ENCODE results near the gene APOO. TPM values are rescaled to one million over a fixed set of nuclear protein-coding genes. Genes with fewer than 3 reads are reported as not detected.

Gene APOO
- total RNA-seq, 1 donor from 2014 or later: 16.6 TPM

- H3K27me3 Mint-ChIP-seq: no peaks in the 10 kb centered on the region
- no peaks in the 10 kb centered on the region for H3K36me3 Mint-ChIP-seq (ENCODE audit: low read depth)
- no peak overlapping the region for H3K4me3 Mint-ChIP-seq
- no peak for ATAC-seq (ENCODE audit: low read depth)
- H3K27ac Mint-ChIP-seq: no peak overlapping the region
- DNase-seq: no peak
- CTCF ChIA-PET: no interaction called here
- peaks cover 1% of the 10 kb centered on the region for H3K4me1 Mint-ChIP-seq
- POLR2A ChIA-PET: no interaction called here
- TF ChIP-seq CTCF (IDR thresholded peaks at IDR 0.05): no peak
- intact Hi-C loops (cut with micrococcal nuclease): no loop called here
- H3K9me3 Mint-ChIP-seq: no peaks in the 10 kb centered on the region
Observed at GRCh38 chrX:23926015-23926414, 18.3 kb upstream of the APOO start.

DNA sequence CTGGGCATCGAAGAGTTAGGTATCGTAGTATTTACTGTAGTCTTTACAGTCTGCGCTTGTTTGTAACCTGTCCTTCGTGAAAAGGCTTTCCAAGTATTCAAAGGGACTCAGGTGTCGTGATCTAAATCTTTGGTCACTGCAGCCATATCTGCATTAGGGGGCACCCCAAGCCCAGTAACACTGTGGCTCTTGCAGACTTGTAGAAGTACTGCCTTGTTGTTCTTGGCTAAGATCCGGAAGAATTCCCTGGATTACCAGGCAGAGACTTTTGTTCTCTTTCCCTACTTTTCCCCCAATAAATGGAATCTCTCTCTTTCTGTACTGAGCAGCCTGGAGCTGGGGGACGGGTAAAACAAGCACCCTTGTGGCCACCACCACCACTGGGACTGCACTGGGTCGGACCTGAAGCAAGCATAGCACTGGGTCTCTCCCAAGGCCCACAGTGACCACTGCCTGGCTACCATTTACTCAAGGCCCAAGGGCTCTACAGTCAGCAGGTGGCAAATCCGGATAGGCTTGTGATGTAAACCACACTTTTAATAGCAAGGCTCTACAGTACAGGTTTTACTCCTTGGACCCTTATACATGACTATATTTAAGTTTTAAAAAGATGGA lies 12.1 kb upstream of the APOO start:
- Mint-ChIP-seq H3K27me3 (no peaks in the 10 kb centered on the region), H3K4me3 (no peak overlapping the region), H3K9me3 (no peaks in the 10 kb centered on the region), H3K4me1 (no peaks in the 10 kb centered on the region), H3K27ac (no peak overlapping the region), H3K36me3 (ENCODE audit: low read depth) (no peaks in the 10 kb centered on the region)
- no peak for ATAC-seq (ENCODE audit: low read depth)
- no peak for TF ChIP-seq CTCF (IDR thresholded peaks at IDR 0.05)
- intact Hi-C loops (cut with micrococcal nuclease): no loop called here
- no peak for DNase-seq
- ChIA-PET CTCF (no interaction called here), POLR2A (no interaction called here)

DNA sequence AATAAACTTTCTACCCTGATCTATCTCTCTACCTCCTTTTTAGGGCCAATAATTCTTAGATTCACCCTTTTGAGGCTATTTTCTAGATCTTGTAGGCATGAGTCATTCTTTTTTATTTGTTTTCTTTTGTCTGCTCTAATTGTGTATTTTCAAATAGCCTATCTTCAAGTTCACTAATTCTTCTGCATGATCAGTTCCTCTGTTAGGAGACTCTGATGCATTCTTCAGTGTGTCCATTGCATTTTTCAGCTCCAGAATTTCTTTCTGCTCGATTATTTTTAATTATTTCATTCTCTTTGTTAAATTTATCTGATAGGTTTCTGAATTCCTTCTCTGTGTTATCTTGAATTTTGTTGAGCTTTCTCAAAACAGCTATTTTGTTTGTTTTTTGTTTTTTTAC lies 11.4 kb upstream of the APOO start:
- no peak for TF ChIP-seq CTCF (IDR thresholded peaks at IDR 0.05)
- Mint-ChIP-seq H3K36me3 (ENCODE audit: low read depth) (no peaks in the 10 kb centered on the region), H3K27ac (no peak overlapping the region)

GRCh38 chrX:23911126-23911835 lies 3.5 kb upstream of the APOO start:
- intact Hi-C loops (cut with micrococcal nuclease): no loop called here
- ATAC-seq (ENCODE audit: low read depth): no peak
- Mint-ChIP-seq H3K36me3 (ENCODE audit: low read depth) (no peaks in the 10 kb centered on the region), H3K27me3 (no peaks in the 10 kb centered on the region), H3K4me3 (no peak overlapping the region), H3K4me1 (peaks cover 17% of the 10 kb centered on the region), H3K27ac (no peak overlapping the region), H3K9me3 (no peaks in the 10 kb centered on the region)
- CTCF ChIA-PET: no interaction called here
- POLR2A ChIA-PET: no interaction called here
- no peak for DNase-seq
- TF ChIP-seq CTCF (IDR thresholded peaks at IDR 0.05): no peak

More for the DNA sequence above, 11.4 kb upstream of the APOO start:
- POLR2A ChIA-PET: no interaction called here
- no peaks in the 10 kb centered on the region for H3K9me3 Mint-ChIP-seq
- H3K27me3 Mint-ChIP-seq: no peaks in the 10 kb centered on the region
- CTCF ChIA-PET: no interaction called here
- no peak overlapping the region for H3K4me3 Mint-ChIP-seq
- ATAC-seq (ENCODE audit: low read depth) (no peak), DNase-seq (no peak)
- no peaks in the 10 kb centered on the region for H3K4me1 Mint-ChIP-seq
- intact Hi-C loops (cut with micrococcal nuclease): no loop called here

GRCh38 chrX:23908219-23909004 lies 674 bp upstream of the APOO start:
- no peak for ATAC-seq (ENCODE audit: low read depth)
- H3K27me3 Mint-ChIP-seq: no peaks in the 10 kb centered on the region
- POLR2A ChIA-PET: interaction anchor here (0.6 to 3.8 kb wide), 8 partner anchors 45 to 241 kb away, joined by 3 to 59 read pairs (median 4); partner anchors contain the start of genes ACOT9, EIF2S3, PRDX4 and SAT1

More at GRCh38 chrX:23908219-23909004, 674 bp upstream of the APOO start:
- CTCF ChIA-PET: interaction anchor here (1.0 to 4.0 kb wide), 4 partner anchors 117 to 241 kb away, joined by 3 to 32 read pairs (median 5); partner anchors contain the start of genes EIF2S3 and PRDX4
- intact Hi-C loops (cut with micrococcal nuclease): loop anchor here (1.0 to 2.0 kb wide), 4 partner anchors 44 to 334 kb away; partner anchors contain the start of gene EIF2S3
- Mint-ChIP-seq H3K9me3 (no peaks in the 10 kb centered on the region), H3K27ac (peak overlapping the region; percentile 88), H3K4me1 (peaks cover 17% of the 10 kb centered on the region), H3K4me3 (peak overlapping the region; percentile 82), H3K36me3 (ENCODE audit: low read depth) (no peaks in the 10 kb centered on the region)
- DNase-seq: no peak
- TF ChIP-seq CTCF (IDR thresholded peaks at IDR 0.05): no peak

Data from activated B cell treated with CpG ODN at 0.5 μM for 24 hours (primary cell).